Measurements from ENCODE around the gene TANC1. TPM values are rescaled to one million over a fixed set of nuclear protein-coding genes. Genes with fewer than 3 reads are reported as not detected.

TANC1 gene
- total RNA-seq: 10 to 100 TPM; 27.1 to 57.4 (median 55.1) TPM

GRCh38 chr2:158968396-158969161 lies at the start of gene TANC1:
TANC1 (plus strand) TSS chr2:158968640; CDS start chr2:159065911, 97,271 bp downstream.
- no peaks in the 10 kb centered on the region for H3K36me3 ChIP-seq
- H3K9me3 ChIP-seq: no peaks in the 10 kb centered on the region
- peak within 1 kb of the TSS; percentile 67 to 94 (median 88) for H3K27ac ChIP-seq
- H3K27me3 ChIP-seq: no peaks in the 10 kb centered on the region
- DNase-seq: peak; percentile 31 to 97 (median 94)
- peaks cover 0 to 19% (median 0%) of the 10 kb centered on the region in 4 donors for H3K4me1 ChIP-seq
- H3K4me3 ChIP-seq: peak within 1 kb of the TSS; percentile 45 to 86 (median 72)
- peak; percentile 95 to 97 for TF ChIP-seq POLR2A (IDR thresholded peaks at IDR 0.05)
- no peak for TF ChIP-seq CTCF (IDR thresholded peaks at IDR 0.05)

DNA sequence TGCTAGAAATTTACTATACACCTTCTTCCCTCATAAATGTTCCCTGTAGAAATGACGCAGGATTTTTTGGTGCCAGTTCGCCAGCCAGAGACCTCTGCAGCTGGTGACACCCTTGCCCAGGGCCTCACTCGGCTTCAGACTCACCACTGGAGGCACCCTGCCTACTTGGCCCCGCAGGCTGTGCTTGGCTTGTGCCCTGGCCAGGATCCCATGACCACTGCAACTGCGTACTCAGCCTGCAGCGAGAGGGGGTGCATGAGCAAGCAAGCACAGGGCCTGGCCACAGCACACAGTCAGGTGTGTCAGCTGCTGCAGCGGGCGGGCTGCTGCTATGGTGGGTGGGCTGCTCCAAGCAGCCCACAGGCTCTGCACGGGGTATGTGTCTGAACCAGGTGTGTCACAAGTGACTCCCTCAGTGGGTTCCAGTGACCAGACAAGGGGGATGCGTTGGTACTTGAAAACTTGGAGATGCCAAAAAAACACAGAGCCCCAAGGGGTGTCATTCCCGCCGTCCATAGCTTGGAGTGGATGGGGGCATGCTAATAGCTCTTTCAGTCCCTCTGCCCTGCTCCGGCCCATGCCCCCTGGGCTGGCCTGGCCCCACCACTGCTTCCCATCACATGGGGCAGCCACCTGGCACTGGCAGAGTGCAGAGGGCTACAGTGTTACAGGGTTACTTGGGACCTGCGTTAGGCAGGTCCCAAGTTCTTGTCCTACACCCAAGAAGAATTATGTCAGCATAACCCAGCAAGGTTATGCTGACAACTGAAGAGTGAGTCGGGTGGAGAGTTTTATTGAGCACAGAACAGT lies 46.6 kb upstream of the TANC1 start:
- Histone ChIP-seq H3K36me3 (no peaks in the 10 kb centered on the region), H3K27me3 (no peaks in the 10 kb centered on the region), H3K4me1 (no peaks in the 10 kb centered on the region), H3K4me3 (no peak overlapping the region), H3K27ac (no peak overlapping the region), H3K9me3 (no peaks in the 10 kb centered on the region)
- DNase-seq: no peak
- TF ChIP-seq CTCF (IDR thresholded peaks at IDR 0.05): no peak
- no peak for TF ChIP-seq POLR2A (IDR thresholded peaks at IDR 0.05)

DNA sequence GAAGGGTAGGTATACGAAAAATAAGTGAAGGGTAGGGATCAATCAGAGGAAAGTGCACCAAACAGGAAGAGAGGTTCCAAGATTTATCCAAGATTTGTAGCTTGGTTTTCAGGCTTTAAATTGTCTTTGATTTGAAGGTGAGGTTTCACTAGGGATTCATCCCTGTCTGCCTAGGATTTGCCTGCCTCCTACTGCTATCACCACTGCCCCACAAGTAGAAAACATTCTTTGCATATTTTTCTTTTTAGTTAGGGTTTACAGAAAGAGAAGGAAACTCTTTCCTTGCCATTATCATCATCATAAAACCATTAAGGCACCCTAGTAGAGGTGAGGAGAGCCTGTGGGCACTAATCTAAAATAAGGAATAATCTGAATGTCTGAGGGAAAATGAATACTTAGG lies 45.8 kb upstream of the TANC1 start:
- no peak for DNase-seq
- H3K4me1 ChIP-seq: no peaks in the 10 kb centered on the region
- no peak for TF ChIP-seq POLR2A (IDR thresholded peaks at IDR 0.05)
- no peak for TF ChIP-seq CTCF (IDR thresholded peaks at IDR 0.05)

DNA sequence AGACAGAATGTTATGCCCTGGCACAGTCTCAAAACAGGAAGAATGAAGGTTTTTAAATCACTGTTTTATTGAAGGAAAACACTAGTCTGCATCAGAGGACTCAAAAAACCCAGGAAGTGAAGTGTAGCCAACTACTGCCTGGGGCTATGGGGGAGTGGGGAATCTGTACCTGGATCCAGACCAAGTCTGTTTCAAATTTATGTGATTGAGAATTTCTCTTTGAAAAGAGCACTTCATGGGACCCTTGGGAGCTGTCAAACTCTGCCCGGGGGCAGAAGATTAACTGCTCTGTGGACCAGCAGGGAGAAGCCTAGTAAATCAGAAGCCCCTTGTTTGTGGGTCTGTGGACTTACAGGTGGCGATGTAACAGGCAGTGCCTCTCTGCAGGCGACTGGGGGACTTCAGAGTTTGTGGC lies 45.3 kb upstream of the TANC1 start:
- H3K27ac ChIP-seq: no peak overlapping the region
- H3K27me3 ChIP-seq: no peaks in the 10 kb centered on the region
- H3K4me3 ChIP-seq: no peak overlapping the region
- DNase-seq: no peak
- H3K9me3 ChIP-seq: no peaks in the 10 kb centered on the region
- H3K36me3 ChIP-seq: no peaks in the 10 kb centered on the region
- TF ChIP-seq POLR2A (IDR thresholded peaks at IDR 0.05) (no peak), CTCF (IDR thresholded peaks at IDR 0.05) (no peak)
- H3K4me1 ChIP-seq: no peaks in the 10 kb centered on the region

More for the DNA sequence above, 45.8 kb upstream of the TANC1 start:
- Histone ChIP-seq H3K27me3 (no peaks in the 10 kb centered on the region), H3K36me3 (no peaks in the 10 kb centered on the region), H3K9me3 (no peaks in the 10 kb centered on the region), H3K4me3 (no peak overlapping the region), H3K27ac (no peak overlapping the region)

GRCh38 chr2:158923641-158924040 lies 44.8 kb upstream of the TANC1 start:
- H3K27ac ChIP-seq: no peak overlapping the region
- H3K27me3 ChIP-seq: no peaks in the 10 kb centered on the region
- H3K36me3 ChIP-seq: no peaks in the 10 kb centered on the region
- TF ChIP-seq POLR2A (IDR thresholded peaks at IDR 0.05) (no peak), CTCF (IDR thresholded peaks at IDR 0.05) (no peak)
- no peak for DNase-seq
- no peak overlapping the region for H3K4me3 ChIP-seq
- no peaks in the 10 kb centered on the region for H3K4me1 ChIP-seq
- H3K9me3 ChIP-seq: no peaks in the 10 kb centered on the region
